KOPT-K1 (cell line): ENCODE results near the gene MTM1.

Experiments used
- H3K27ac ChIP-seq: fragments of 200-600 bp; sonication (generic); 2 replicates; pipeline ENCODE4 v1.5.1; 2016; ENCODE audit warnings: antibody characterized with exemption, mild to moderate bottlenecking, low read depth, low read length; ENCODE audit not compliant: poor library complexity, severe bottlenecking
- H3K36me3 ChIP-seq: fragments of 200-600 bp; sonication (generic); 2 replicates; pipeline ENCODE4 v1.5.1; 2017; ENCODE audit warnings: antibody characterized with exemption, mild to moderate bottlenecking, low read length, moderate library complexity; ENCODE audit not compliant: insufficient read depth
- H3K9me3 ChIP-seq: fragments of 200-600 bp; sonication (generic); 2 replicates; pipeline ENCODE4 v1.5.1; 2017; ENCODE audit warnings: antibody characterized with exemption, low read length, mild to moderate bottlenecking; ENCODE audit not compliant: insufficient read depth, poor library complexity, severe bottlenecking

MTM1 gene

GRCh38 chrX:150648296-150648940, 80.0 kb downstream of the MTM1 start:
- Histone ChIP-seq H3K36me3 (peaks cover 28% of the 10 kb centered on the region), H3K9me3 (no peaks in the 10 kb centered on the region), H3K27ac (no peak overlapping the region)

- H3K9me3 ChIP-seq = no peaks in the 10 kb centered on the region
- no peak overlapping the region for H3K27ac ChIP-seq
- peaks cover 28% of the 10 kb centered on the region for H3K36me3 ChIP-seq
Observed at GRCh38 chrX:150649096-150649870, 80.9 kb downstream of the MTM1 start.

- Histone ChIP-seq H3K27ac (no peak overlapping the region), H3K9me3 (no peaks in the 10 kb centered on the region), H3K36me3 (peaks cover 22% of the 10 kb centered on the region)
Observed at GRCh38 chrX:150651906-150652305, 83.5 kb downstream of the MTM1 start.

- peaks cover 21% of the 10 kb centered on the region for H3K36me3 ChIP-seq
- no peak overlapping the region for H3K27ac ChIP-seq
- no peaks in the 10 kb centered on the region for H3K9me3 ChIP-seq
Observed at GRCh38 chrX:150655788-150656187, 87.4 kb downstream of the MTM1 start.

GRCh38 chrX:150663073-150663472, 94.7 kb downstream of the MTM1 start:
- Histone ChIP-seq H3K36me3 (peaks cover 42% of the 10 kb centered on the region), H3K27ac (no peak overlapping the region), H3K9me3 (no peaks in the 10 kb centered on the region)

- peaks cover 42% of the 10 kb centered on the region for H3K36me3 ChIP-seq
- H3K27ac ChIP-seq = no peak overlapping the region
- no peaks in the 10 kb centered on the region for H3K9me3 ChIP-seq
Observed at GRCh38 chrX:150664290-150664689, 95.9 kb downstream of the MTM1 start.

GRCh38 chrX:150676221-150676620, 107.8 kb downstream of the MTM1 start:
- Histone ChIP-seq H3K9me3 (no peaks in the 10 kb centered on the region), H3K36me3 (peaks cover 4% of the 10 kb centered on the region), H3K27ac (no peak overlapping the region)

GRCh38 chrX:150680974-150681373, 112.6 kb downstream of the MTM1 start:
- H3K27ac ChIP-seq = no peak overlapping the region
- H3K36me3 ChIP-seq = no peaks in the 10 kb centered on the region
- no peaks in the 10 kb centered on the region for H3K9me3 ChIP-seq

- Histone ChIP-seq H3K9me3 (no peaks in the 10 kb centered on the region), H3K36me3 (no peaks in the 10 kb centered on the region), H3K27ac (no peak overlapping the region)
Observed at GRCh38 chrX:150683112-150683511, 114.7 kb downstream of the MTM1 start.

GRCh38 chrX:150683536-150684146, 115.2 kb downstream of the MTM1 start:
- Histone ChIP-seq H3K27ac (no peak overlapping the region), H3K9me3 (no peaks in the 10 kb centered on the region), H3K36me3 (no peaks in the 10 kb centered on the region)

GRCh38 chrX:150688911-150689451, 120.6 kb downstream of the MTM1 start:
- Histone ChIP-seq H3K27ac (no peak overlapping the region), H3K9me3 (no peaks in the 10 kb centered on the region), H3K36me3 (no peaks in the 10 kb centered on the region)

- no peak overlapping the region for H3K27ac ChIP-seq
Observed at GRCh38 chrX:150690126-150690525, 121.7 kb downstream of the MTM1 start.

GRCh38 chrX:150692296-150692695, 123.9 kb downstream of the MTM1 start:
- Histone ChIP-seq H3K9me3 (no peaks in the 10 kb centered on the region), H3K36me3 (no peaks in the 10 kb centered on the region), H3K27ac (peak overlapping the region; percentile 90)

More at GRCh38 chrX:150690126-150690525, 121.7 kb downstream of the MTM1 start:
- no peaks in the 10 kb centered on the region for H3K9me3 ChIP-seq
- no peaks in the 10 kb centered on the region for H3K36me3 ChIP-seq

GRCh38 chrX:150692831-150693724, 124.7 kb downstream of the MTM1 start, which contains the start of gene MTMR1:
Gene MTMR1 (plus strand): TSS chrX:150693396. CDS start chrX:150693531, 135 bp downstream.
- Histone ChIP-seq H3K27ac (peak within 1 kb of the TSS; percentile 90), H3K36me3 (no peaks in the 10 kb centered on the region; the same call in 1 of the 2 replicates), H3K9me3 (no peaks in the 10 kb centered on the region)
